Endothelial cell of umbilical vein (primary cell): ENCODE results near the gene CALY. TPM values are rescaled to one million over a fixed set of nuclear protein-coding genes. Genes with fewer than 3 reads are reported as not detected.

ENCODE experiments used
- BruUV-seq: library from RNA; stranded (reverse); fragments of 400-500 nt; replicated peaks from 2 replicates; lab custom pipeline; 2021; lab: Mats Ljungman, UMichigan
- CTCF ChIA-PET: fragments of 300-600, 350-600 bp; sonication (Branson Sonifier 250); formaldehyde crosslinking; loops from one replicate; lab custom pipeline; 2021; ENCODE audit warnings: antibody characterized with exemption, inconsistent platforms; lab: Charles Lee
- POLR2A ChIA-PET: fragments of 300-600, 350-600 bp; sonication (Branson Sonifier 250); formaldehyde crosslinking; loops from one replicate; lab custom pipeline; 2021; ENCODE audit warnings: antibody characterized with exemption, inconsistent platforms; lab: Charles Lee
- DNase-seq: peaks from one replicate; pipeline ENCODE4 v3.0.0-alpha.2; 2011; ENCODE audit warnings: low read depth, low spot score
- FAIRE-seq: peaks from 2 replicates; lab custom pipeline; 2011; peaks lifted over from hg19 to GRCh38; lab: Jason Lieb, UNC
- H2AFZ ChIP-seq: 2 replicates; pipeline ENCODE4 v1.6.0; 2012; ENCODE audit warnings: low read depth, low read length, control low read depth, inconsistent platforms
- H3K27ac ChIP-seq: 2 replicates; pipeline ENCODE4 v1.5.1; 2011; ENCODE audit warnings: low read depth, mild to moderate bottlenecking, control low read depth, low read length, moderate library complexity; ENCODE audit not compliant: insufficient read depth
- H3K27me3 ChIP-seq, 2 experiments: 2 replicates each; pipeline versions ENCODE4 v1.6.0 to v1.6.1; 2011; ENCODE audit warnings: low read length in 2 of 2, mixed read lengths in 1 of 2; ENCODE audit not compliant: control insufficient read depth in 2 of 2, insufficient read depth in 2 of 2
- H3K36me3 ChIP-seq, 2 experiments: 2 replicates in 1 of 2; 3 replicates in 1 of 2; pipeline ENCODE4 v1.5.1; 2011; ENCODE audit warnings: low read length in 2 of 2, mild to moderate bottlenecking in 1 of 2, moderate library complexity in 1 of 2; ENCODE audit not compliant: control insufficient read depth in 2 of 2, insufficient read depth in 2 of 2; ENCODE audit errors: extremely low read depth in 1 of 2
- H3K4me1 ChIP-seq: 3 replicates; pipeline ENCODE4 v1.5.1; 2011; ENCODE audit warnings: mild to moderate bottlenecking, low read length; ENCODE audit not compliant: control insufficient read depth, insufficient read depth; ENCODE audit errors: extremely low read depth
- H3K4me2 ChIP-seq: 2 replicates; pipeline ENCODE4 v1.6.1; 2011; ENCODE audit warnings: low read length, control low read depth, mixed read lengths; ENCODE audit not compliant: insufficient read depth
- H3K4me3 ChIP-seq, 3 experiments: fragments of 200-600 bp in 1 of 3; sonication (generic), shearing (Covaris generic) in 1 of 3; replicated peaks in 1 of 3; 2 replicates each; pipeline ENCODE4 v1.5.1; 2011 to 2016; ENCODE audit warnings: control low read depth in 3 of 3, low read length in 3 of 3, mild to moderate bottlenecking in 2 of 3, inconsistent platforms in 1 of 3, low read depth in 1 of 3, moderate library complexity in 1 of 3; ENCODE audit not compliant: insufficient read depth in 1 of 3
- H3K79me2 ChIP-seq: 2 replicates; pipeline ENCODE4 v1.6.0; 2012; ENCODE audit warnings: low read length, inconsistent platforms; ENCODE audit not compliant: control insufficient read depth, insufficient read depth
- H3K9ac ChIP-seq: replicated peaks from 2 replicates; pipeline ENCODE3; 2011; ENCODE audit warnings: low read length, control low read depth; ENCODE audit not compliant: insufficient read depth; ENCODE audit errors: extremely low read depth
- H3K9me1 ChIP-seq: replicated peaks from 3 replicates; pipeline ENCODE4 v1.6.0; 2011; ENCODE audit warnings: mild to moderate bottlenecking, low read length; ENCODE audit not compliant: control insufficient read depth, insufficient read depth; ENCODE audit errors: extremely low read depth
- H3K9me3 ChIP-seq: replicated peaks from 2 replicates; pipeline ENCODE4 v1.5.1; 2012; ENCODE audit warnings: low read length, inconsistent platforms; ENCODE audit not compliant: control insufficient read depth, insufficient read depth
- H4K20me1 ChIP-seq: replicated peaks from 2 replicates; pipeline ENCODE3; 2011; ENCODE audit warnings: mild to moderate bottlenecking, low read length; ENCODE audit not compliant: control insufficient read depth, insufficient read depth; ENCODE audit errors: extremely low read depth
- EZH2 ChIP-seq: IDR thresholded peaks from 2 replicates; pipeline ENCODE4 v1.6.1; 2012; ENCODE audit warnings: borderline replicate concordance, low read depth, mild to moderate bottlenecking, moderate library complexity, low read length, inconsistent platforms; ENCODE audit not compliant: severe bottlenecking
- FOS ChIP-seq: IDR thresholded peaks from 2 replicates; pipeline ENCODE4 v1.6.1; 2011; ENCODE audit warnings: mild to moderate bottlenecking, low read length, moderate library complexity, borderline replicate concordance; ENCODE audit not compliant: insufficient read depth
- GATA2 ChIP-seq: IDR thresholded peaks from 2 replicates; pipeline ENCODE4 v1.7.0; 2011; ENCODE audit warnings: low read depth, mild to moderate bottlenecking, moderate library complexity, mixed read lengths, low read length; ENCODE audit not compliant: insufficient read length, insufficient read depth
- JUN ChIP-seq: IDR thresholded peaks from 2 replicates; pipeline ENCODE4 v1.6.1; 2011; ENCODE audit warnings: borderline replicate concordance, low read depth; ENCODE audit not compliant: insufficient read length, insufficient read depth
- MYC ChIP-seq: IDR thresholded peaks from one replicate; pipeline ENCODE4 v1.6.1; 2011; ENCODE audit warnings: mild to moderate bottlenecking, low read depth, low read length
- POLR2A ChIP-seq: IDR thresholded peaks from 2 replicates; pipeline ENCODE4 v1.6.1; 2012; ENCODE audit warnings: low read depth, mild to moderate bottlenecking, control low read depth, low read length
- POLR2AphosphoS5 ChIP-seq: IDR thresholded peaks from 2 replicates; pipeline ENCODE4 v1.6.1; 2012; ENCODE audit warnings: low read depth, mild to moderate bottlenecking, control low read depth, low read length, moderate library complexity; ENCODE audit not compliant: insufficient read depth
- dilution Hi-C: fragments of 300-500 bp; cut with MboI; formaldehyde crosslinking; loops from one replicate; pipeline ENCODE4 v1.15.0; 2019; ENCODE audit warnings: low sequenced_read_pairs; ENCODE audit not compliant: extremely low pct_ligation_motif_present
- intact Hi-C: fragments of 100-400 bp; cut with micrococcal nuclease; formaldehyde crosslinking; loops from one replicate; pipeline ENCODE4 v1.10.0; 2022
- polyA plus RNA-seq, 4 experiments: library from polyadenylated mRNA; depleted of rRNA in 3 of 4; stranded (reverse) in 3 of 4; unstranded in 1 of 4; fragments of >200 nt; gene quantifications; 2 replicates each; pipeline versions ENCODE4 v1.2.1 to v1.2.3, GENCODE V29; 2011 to 2012; ENCODE audit warnings: missing spikeins in 1 of 4
- total RNA-seq: library from RNA; stranded (reverse); gene quantifications from 2 replicates; pipeline ENCODE4 v1.2.3, GENCODE V29; 2021
- TF ChIP-seq, protein P1 (sequence below), 2 donors: IDR thresholded peaks; 1 replicate in 1 of 2; 2 replicates in 1 of 2; pipeline ENCODE4 v1.5.1; 2011; ENCODE audit warnings: low read length in 2 of 2, mild to moderate bottlenecking in 2 of 2, moderate library complexity in 2 of 2, control low read depth in 1 of 2, inconsistent platforms in 1 of 2, low read depth in 1 of 2; ENCODE audit not compliant: insufficient read depth in 1 of 2; ENCODE audit errors: extremely low read depth in 1 of 2
- TF ChIP-seq, protein P2 (sequence below): IDR thresholded peaks from 2 replicates; pipeline ENCODE4 v1.6.1; 2011; ENCODE audit not compliant: insufficient read depth, insufficient read length

CALY gene
- total and polyA plus RNA-seq, 2 donors (not counting 3 experiments of a cell fraction or from before 2014, with no cell fraction given) = not detected

DNA sequence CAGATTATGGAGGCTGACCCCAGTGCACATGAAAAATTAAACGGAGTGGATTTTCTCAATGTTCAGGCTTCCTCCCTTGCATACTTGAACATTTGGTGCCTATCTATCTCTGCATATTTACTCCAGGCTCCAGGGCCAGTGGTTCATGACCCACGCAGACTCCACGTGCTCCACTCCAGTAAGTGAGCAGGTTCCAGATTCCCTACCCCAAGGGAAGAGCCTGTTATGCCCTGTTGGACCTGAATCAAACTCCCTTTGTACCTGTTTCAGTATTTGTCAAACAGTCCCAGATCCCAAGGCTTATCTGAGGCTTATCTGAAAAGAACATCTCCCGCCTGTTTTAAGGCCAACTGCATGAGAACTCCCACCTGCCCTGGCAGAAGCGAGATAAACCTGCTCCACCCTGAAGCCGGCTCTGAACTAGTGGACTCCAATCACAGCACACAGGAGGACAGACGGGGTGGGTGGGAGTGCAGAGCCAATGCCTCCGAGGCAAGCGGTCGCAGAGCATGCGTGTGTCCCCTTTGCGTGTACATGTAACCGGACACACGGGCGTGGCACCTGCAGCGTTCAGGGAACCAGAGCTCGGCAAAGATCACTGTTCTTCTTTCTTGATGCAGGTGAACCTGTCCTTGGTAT, 23.4 kb upstream of the CALY start:
- Histone ChIP-seq H3K9me1 (no peaks in the 10 kb centered on the region), H3K27me3 (no peaks in the 10 kb centered on the region), H3K4me1 (peaks cover 3% of the 10 kb centered on the region), H3K79me2 (no peaks in the 10 kb centered on the region), H3K27ac (no peak overlapping the region), H3K9me3 (no peaks in the 10 kb centered on the region), H2AFZ (no peak overlapping the region), H3K4me2 (no peak overlapping the region), H3K36me3 (peaks cover 0 to 12% of the 10 kb centered on the region in 2 experiments), H3K4me3 (no peak overlapping the region), H3K9ac (no peak overlapping the region), H4K20me1 (no peaks in the 10 kb centered on the region)
- POLR2A ChIA-PET = interaction anchor here (0.6 kb wide), 1 partner anchor 13 kb away, joined by 4 read pairs; the partner anchor contains the start of gene PRAP1
- intact Hi-C loops (no loop called here), dilution Hi-C loops (no loop called here)
- no TSS peak for BruUV-seq
- TF ChIP-seq, protein P1, sequence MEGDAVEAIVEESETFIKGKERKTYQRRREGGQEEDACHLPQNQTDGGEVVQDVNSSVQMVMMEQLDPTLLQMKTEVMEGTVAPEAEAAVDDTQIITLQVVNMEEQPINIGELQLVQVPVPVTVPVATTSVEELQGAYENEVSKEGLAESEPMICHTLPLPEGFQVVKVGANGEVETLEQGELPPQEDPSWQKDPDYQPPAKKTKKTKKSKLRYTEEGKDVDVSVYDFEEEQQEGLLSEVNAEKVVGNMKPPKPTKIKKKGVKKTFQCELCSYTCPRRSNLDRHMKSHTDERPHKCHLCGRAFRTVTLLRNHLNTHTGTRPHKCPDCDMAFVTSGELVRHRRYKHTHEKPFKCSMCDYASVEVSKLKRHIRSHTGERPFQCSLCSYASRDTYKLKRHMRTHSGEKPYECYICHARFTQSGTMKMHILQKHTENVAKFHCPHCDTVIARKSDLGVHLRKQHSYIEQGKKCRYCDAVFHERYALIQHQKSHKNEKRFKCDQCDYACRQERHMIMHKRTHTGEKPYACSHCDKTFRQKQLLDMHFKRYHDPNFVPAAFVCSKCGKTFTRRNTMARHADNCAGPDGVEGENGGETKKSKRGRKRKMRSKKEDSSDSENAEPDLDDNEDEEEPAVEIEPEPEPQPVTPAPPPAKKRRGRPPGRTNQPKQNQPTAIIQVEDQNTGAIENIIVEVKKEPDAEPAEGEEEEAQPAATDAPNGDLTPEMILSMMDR (IDR thresholded peaks at IDR 0.05; ENCODE audit: extremely low read depth in 1 of 2, insufficient read depth in 1 of 2, low read depth in 1 of 2, low read length in 2 of 2) = no peak
- TF ChIP-seq JUN = no peak
- no peak for TF ChIP-seq FOS
- no peak for TF ChIP-seq POLR2AphosphoS5
- CTCF ChIA-PET = no interaction called here
- DNase-seq (no peak), FAIRE-seq (no peak)

DNA sequence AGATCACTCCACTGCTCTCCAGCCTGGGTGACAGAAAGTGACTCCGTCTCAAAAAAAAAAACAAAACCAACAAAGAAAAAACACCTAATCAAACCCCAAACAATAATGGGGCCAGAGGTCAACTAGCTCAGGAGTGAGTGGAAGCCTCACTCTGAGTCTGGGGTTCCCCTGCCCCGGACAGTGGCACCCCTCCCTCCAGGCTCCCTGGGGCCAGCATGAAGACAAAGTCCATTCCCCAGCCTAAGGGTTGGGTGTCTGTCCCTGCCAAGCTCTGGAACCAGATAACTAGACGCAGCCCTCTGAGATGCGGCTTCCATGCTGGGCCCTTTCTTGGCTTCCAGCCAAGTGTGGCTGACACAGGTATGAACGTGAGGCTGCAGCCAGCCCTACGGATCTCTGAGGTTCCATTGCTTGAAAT, 22.9 kb upstream of the CALY start:
- DNase-seq = no peak
- POLR2A ChIA-PET = interaction anchor here (0.6 kb wide), 1 partner anchor 12 kb away, joined by 4 read pairs; the partner anchor contains the start of gene PRAP1
- no peak overlapping the region for H3K4me2 ChIP-seq
- no peak for FAIRE-seq
- no peak overlapping the region for H2AFZ ChIP-seq
- H3K9me1 ChIP-seq = no peaks in the 10 kb centered on the region
- intact Hi-C loops (no loop called here), dilution Hi-C loops (no loop called here)
- H3K79me2 ChIP-seq = no peaks in the 10 kb centered on the region
- H3K36me3 ChIP-seq = peaks cover 0 to 6% of the 10 kb centered on the region in 2 experiments
- CTCF ChIA-PET = interaction anchor here (1.2 kb wide), 1 partner anchor 19 kb away, joined by 3 read pairs; no protein-coding TSS in a partner anchor
- no peak for TF ChIP-seq JUN
- TF ChIP-seq POLR2A = no peak
- TF ChIP-seq, protein P2, sequence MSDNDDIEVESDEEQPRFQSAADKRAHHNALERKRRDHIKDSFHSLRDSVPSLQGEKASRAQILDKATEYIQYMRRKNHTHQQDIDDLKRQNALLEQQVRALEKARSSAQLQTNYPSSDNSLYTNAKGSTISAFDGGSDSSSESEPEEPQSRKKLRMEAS = no peak
- TF ChIP-seq, protein P1 (IDR thresholded peaks at IDR 0.05; ENCODE audit: extremely low read depth in 1 of 2, insufficient read depth in 1 of 2, low read depth in 1 of 2, low read length in 2 of 2) = no peak
- TF ChIP-seq FOS = no peak
- TF ChIP-seq MYC = no peak
- TF ChIP-seq GATA2 = no peak
- no peak for TF ChIP-seq EZH2
- no peak for TF ChIP-seq POLR2AphosphoS5
- H3K27ac ChIP-seq = no peak overlapping the region
- no peak overlapping the region for H3K9ac ChIP-seq
- no peaks in the 10 kb centered on the region for H3K27me3 ChIP-seq
- no TSS peak for BruUV-seq
- no peaks in the 10 kb centered on the region for H4K20me1 ChIP-seq
- no peaks in the 10 kb centered on the region for H3K9me3 ChIP-seq
- no peak overlapping the region for H3K4me3 ChIP-seq
- H3K4me1 ChIP-seq = peaks cover 3% of the 10 kb centered on the region
